GM18858 (cell line): Measurements from ENCODE around the gene UNC119B.

ENCODE experiments used
- ATAC-seq: cut with Tn5 transposase; IDR thresholded peaks from one replicate; pipeline ENCODE4 v1.9.1; 2021; ENCODE audit not compliant: unreplicated experiment

Gene UNC119B

GRCh38 chr12:120738252-120739030 lies 28.2 kb downstream of the UNC119B start:
- no peak for ATAC-seq

- ATAC-seq: no peak
Observed at GRCh38 chr12:120739031-120739762, 28.9 kb downstream of the UNC119B start.

GRCh38 chr12:120739821-120740613 lies 29.8 kb downstream of the UNC119B start:
- ATAC-seq: no peak

- ATAC-seq: no peak
Observed at GRCh38 chr12:120740871-120741270, 30.6 kb downstream of the UNC119B start.

- no peak for ATAC-seq
Observed at GRCh38 chr12:120741476-120742421, 31.5 kb downstream of the UNC119B start.

- ATAC-seq: no peak
Observed at GRCh38 chr12:120744922-120745493, 34.8 kb downstream of the UNC119B start.

GRCh38 chr12:120748242-120748641 lies 38.0 kb downstream of the UNC119B start:
- ATAC-seq: no peak

GRCh38 chr12:120749256-120749655 lies 39.0 kb downstream of the UNC119B start:
- no peak for ATAC-seq

GRCh38 chr12:120750806-120751205 lies 40.5 kb downstream of the UNC119B start:
- no peak for ATAC-seq

GRCh38 chr12:120751389-120751788 lies 41.1 kb downstream of the UNC119B start:
- no peak for ATAC-seq

- no peak for ATAC-seq
Observed at GRCh38 chr12:120754792-120755191, 44.5 kb downstream of the UNC119B start.

- no peak for ATAC-seq
Observed at GRCh38 chr12:120755269-120755668, 45.0 kb downstream of the UNC119B start.

- ATAC-seq: no peak
Observed at GRCh38 chr12:120757226-120757742, 47.0 kb downstream of the UNC119B start.

GRCh38 chr12:120757949-120758348 lies 47.7 kb downstream of the UNC119B start:
- no peak for ATAC-seq

- ATAC-seq: no peak
Observed at GRCh38 chr12:120758798-120759590, 48.7 kb downstream of the UNC119B start.

GRCh38 chr12:120759591-120760348 lies 49.5 kb downstream of the UNC119B start:
- ATAC-seq: no peak

GRCh38 chr12:120760349-120761254 lies 50.3 kb downstream of the UNC119B start:
- ATAC-seq: no peak
